Activated CD8-positive, alpha-beta memory T cell treated with anti-CD3 and anti-CD28 coated beads for 4 hours (primary cell): Measurements from ENCODE around the gene ZNF628.
"Not testable (repeated sequence)": the region's sequence is repeated elsewhere in the genome, so short reads cannot be mapped to it uniquely, and the experiment has no call there.

ENCODE experiments used
- DNase-seq, 2 donors: peaks; one replicate each; pipeline ENCODE4 v3.0.0-alpha.2; 2020; ENCODE audit warnings: low read depth in 2 of 2

Gene ZNF628

DNA sequence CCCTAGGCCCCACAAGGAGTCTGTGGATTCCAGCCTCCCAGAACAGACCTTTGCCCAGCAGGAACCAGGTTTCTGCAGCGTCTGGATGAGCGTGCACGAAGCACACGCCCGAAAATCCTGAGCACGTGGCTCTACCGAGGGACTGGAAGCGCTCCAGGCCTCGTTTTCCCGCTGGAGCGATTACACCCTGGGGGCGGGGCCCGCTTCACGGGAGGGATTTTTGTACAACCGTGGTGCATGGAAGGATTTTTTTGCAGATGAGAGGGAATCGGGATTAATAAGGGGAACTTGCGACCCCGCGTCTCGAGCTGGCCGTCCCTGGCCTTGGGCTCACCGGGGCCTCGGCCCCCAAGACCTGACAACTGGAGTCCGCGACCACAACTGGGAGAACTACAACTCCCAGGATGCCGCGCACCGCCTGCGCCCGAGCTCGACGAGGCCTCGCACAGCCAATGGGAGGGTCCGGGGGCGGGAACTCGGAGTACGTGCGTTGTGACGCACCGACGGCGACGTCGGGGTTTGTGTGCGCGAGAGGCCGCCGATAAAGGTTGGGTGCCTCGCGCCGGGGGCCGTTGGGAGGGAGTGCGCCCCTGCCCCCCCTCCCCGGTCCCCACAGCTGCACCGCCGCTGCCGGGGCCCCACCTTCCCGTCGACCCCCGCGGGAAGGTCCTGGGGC lies at the start of gene ZNF628:
Gene ZNF628 (plus strand): TSS at position 518 of the 676 bp plus-strand sequence. CDS start 3,294 bp downstream, outside the sequence.
- DNase-seq, result peak; percentile 96 to 97

DNA sequence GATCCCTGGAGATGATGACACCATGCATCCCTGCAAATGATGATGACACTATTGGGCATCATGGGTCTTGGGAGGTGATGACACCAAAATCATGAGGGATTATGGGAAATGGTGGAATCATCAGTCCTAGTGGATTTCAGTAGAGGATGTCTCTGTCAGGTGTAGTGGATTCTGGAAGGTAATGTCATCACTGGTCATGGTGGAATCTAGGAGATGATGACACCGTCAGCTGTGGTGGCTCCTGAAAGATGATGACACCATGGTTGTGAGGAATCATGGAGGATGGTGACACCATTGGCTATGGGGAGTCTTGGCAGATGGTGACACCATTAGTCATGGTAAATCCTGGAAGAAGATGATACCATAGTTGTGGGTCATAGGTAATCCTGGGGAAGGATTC lies 45.2 kb upstream of the ZNF628 start:
- no peak for DNase-seq

DNA sequence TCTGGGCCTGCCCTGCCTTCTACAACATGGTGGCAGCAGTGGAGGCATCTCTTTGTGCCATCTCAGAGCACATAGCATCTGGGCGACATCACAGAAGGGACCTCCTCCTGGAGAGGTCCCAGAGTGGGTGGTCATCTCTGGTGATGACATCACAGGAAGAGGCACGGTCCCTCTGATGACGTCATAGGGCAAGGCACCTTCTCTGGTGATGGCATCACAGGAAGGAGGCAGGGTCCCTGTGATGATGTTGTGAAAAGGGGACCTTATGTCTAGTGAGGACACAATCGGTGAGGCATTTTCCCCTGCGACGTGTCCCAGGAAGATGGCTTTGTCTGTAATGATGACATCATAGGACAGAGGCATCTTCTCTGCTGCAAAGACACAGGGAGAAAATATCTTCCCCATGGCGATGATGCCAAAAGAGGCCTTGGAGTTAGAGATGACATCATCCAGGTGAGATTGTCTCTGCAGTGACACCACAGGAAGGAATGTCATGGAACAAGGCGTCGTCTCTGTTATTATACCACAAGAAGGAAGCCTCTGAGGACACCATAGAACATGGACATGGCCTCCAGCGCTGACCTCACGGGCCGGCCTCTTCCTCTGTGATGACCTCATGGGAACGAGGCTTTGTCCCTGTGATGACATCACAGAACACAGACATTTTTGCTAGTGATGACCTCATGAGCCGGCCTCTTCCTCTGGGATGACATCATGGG lies 44.0 kb upstream of the ZNF628 start:
- DNase-seq, result no peak

DNA sequence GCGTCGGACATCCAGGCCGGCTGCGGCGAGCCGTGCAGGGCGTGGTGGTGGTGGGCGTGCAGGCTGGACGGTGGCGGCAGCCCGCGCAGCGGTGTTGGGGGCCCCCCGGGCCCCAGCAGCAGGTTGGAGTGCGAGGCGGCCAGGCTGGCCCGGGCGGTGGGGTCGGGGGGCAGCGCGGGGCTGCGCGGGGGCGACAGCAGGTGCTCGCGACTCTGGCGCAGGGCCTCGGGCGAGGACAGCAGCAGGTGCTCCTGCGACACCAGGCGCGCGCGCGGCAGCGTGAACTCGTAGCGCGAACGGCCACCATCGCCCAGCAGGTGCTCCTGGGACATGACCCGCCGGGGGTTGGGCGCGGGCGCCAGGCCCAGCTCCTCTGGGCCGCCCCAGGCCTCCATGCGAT lies 43.1 kb upstream of the ZNF628 start:
- DNase-seq, result no peak

DNA sequence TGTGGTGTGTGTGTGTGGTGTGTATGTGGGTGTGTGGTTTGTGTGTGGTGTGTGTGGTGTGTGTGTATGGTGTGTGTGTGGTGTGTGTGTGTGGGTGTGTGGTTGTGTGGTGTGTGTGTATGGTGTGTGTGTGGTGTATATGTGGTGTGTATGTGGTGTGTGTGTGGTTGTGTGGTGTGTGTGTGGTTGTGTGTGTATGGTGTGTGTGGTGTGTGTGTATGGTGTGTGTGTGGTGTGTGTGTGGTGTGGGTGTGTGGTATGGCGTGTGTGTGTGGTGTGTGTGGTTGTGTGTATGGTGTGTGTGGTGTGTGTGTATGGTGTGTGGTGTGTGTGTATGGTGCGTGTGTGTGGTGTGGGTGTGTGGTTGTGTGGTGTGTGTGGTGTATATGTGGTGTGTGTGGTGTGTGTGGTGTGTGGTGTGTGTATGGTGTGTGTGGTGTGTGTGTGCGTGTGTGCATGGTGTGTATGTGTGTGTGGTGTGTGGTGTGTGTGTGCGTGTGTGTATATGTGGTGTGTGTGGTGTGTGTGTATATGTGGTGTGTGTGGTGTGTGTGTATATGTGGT lies 42.0 kb upstream of the ZNF628 start:
- DNase-seq, result no peak

DNA sequence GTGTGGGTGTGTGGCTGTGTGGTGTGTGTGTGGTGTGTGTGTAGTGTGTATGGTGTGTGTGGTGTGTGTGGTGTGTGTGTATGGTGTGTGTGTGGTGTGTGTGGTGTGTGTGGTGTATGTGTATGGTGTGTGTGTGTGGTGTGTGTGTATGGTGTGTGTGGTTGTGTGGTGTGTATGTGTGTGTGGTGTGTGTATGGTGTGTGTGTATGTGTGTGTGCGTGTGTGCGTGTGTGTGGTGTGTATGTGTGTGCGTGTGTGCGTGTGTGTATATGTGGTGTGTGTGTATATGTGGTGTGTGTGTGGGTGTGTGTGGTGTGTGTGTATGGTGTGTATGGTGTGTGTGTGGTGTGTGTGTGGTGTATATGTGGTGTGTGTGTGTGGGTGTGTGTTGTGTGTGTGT lies 41.4 kb upstream of the ZNF628 start:
- no peak for DNase-seq

DNA sequence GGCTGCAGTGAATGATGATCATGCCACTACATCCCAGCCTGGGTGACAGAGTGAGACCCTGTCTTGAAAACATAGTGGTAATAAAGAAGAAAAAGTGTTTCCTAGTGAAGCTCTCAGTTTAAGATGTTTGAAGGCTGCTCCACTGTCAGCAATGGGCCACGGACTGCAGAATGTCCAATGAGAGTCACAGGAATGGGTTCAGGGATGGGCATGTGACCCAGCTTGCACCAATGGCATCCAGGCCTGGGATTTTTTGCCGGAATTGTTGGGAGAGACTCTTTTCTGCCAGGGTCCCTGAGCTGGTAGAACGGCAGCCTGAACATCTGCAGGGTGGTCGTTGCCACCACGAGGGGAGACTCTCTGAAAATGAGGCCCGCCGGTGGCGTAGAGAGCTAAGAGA lies 39.6 kb upstream of the ZNF628 start:
- no peak for DNase-seq

DNA sequence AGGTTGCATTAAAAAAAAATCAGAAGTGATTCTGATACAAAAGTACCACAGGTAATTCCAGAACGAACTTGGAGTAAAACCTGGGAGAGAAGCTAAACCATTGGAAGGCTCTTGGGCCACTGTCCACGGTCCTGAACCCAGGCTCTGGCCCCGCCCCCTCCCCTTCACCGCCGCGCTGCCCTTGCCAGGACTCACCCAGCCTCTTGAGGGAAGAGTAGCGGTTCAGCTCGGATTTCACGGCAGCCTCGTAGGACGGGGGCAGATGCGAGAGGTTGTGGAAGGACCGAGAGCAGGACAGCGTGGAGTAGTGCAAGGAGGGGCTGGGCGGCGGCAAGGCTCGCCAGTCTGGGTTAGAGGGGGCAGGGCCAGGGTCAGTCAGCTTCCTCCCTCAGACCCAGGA lies 39.0 kb upstream of the ZNF628 start:
- DNase-seq, result no peak

DNA sequence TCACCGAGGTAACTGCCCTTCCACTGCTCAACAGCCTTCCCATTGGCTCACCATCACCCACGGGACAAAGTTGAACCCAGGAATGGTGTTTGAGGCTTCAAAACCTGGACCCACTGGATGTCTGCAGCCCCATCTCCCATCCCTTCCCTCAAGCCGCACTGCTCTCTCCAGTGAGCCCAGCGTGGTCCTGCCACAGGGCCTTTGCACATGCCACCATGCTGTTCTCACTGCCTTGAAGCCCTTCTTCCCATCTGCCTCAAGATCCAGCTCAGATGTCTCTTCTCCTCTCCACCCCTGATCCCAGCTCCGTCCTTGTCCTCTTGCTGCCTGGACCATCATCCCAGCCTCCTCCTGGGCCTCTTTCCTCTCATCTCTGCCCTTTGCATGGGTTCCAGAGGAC lies 37.4 kb upstream of the ZNF628 start:
- no peak for DNase-seq

DNA sequence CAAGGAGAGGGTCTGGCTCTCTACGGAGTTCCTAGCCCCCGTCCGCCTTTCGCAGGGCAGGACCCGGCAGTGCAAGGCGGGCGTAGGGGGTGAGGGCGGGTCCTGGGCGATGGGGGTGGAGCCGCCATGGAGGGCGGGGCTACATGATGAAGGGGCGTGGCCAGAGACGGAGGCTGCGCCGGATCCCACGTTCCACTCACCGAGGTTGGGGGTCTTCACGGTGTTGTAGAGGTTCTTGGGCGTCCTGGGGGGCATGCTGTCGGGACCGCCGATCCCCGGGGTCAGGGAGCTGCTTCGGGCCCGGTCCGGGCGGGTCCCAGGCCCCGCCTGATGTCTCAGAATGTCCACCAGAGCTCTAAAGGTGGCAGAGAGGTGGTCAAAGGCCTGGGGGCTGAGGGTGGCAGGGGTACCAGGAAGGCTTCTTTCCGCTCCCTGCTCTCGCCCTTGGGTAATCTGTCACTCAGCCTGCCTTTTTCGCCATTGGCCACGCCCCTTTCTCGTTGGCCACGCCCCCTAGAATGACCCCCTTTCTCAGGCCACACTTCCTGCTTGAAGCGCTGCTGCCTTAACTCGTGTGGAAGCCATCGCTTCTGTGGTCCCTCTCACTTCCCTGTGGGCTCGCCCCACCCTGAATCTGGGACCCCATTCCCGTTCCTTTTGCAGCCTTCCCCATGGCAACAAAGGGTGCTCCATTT lies 35.9 kb upstream of the ZNF628 start:
- DNase-seq, result no peak

DNA sequence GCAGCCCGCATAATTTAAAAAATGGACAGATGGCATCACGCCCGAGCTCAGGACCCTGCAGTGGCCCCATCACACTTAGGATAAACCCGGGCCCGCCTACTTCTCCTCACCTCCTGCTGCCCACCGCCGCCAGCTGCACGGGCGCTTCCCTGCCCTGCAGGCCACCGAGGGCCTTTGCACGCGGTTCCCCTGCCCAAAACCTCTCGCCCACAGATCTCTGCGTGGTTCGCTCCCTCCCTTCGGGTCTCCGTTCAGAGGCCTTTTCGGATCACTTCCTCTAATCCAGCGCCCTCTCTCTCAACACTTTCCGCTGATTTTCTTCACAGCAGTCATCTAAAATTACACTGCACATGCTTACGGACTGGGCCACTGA lies 35.1 kb upstream of the ZNF628 start:
- no peak for DNase-seq

DNA sequence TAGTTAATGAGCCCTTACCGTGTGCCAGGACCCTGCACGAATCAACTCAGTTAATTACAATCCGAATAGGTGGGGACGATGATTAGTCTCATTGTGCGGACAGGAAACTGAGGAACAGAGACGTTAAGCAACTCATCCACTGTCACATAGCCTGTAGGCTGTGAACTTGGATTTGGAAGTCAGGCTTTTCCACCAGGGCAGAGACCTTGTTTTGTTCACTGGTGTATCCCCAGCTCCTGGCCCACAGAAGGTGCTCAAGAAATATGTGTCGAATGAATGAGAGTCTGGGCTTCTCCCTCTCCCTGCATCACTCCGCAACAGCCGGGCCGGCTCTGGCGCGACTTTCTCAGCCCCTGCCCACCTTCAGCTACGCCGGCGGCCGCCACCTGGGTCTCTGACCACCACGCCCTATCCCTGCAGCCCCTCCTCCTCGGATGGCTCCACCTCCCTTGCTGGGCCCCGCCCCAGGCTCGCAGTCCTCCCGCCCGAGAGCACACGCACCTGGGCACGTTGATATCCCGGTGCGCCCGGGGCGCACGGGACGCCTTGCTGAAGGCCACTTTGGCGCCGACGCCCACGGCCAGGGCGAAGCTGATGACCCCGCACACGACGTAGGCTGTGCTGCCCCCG lies 34.6 kb upstream of the ZNF628 start:
- no peak for DNase-seq

DNA sequence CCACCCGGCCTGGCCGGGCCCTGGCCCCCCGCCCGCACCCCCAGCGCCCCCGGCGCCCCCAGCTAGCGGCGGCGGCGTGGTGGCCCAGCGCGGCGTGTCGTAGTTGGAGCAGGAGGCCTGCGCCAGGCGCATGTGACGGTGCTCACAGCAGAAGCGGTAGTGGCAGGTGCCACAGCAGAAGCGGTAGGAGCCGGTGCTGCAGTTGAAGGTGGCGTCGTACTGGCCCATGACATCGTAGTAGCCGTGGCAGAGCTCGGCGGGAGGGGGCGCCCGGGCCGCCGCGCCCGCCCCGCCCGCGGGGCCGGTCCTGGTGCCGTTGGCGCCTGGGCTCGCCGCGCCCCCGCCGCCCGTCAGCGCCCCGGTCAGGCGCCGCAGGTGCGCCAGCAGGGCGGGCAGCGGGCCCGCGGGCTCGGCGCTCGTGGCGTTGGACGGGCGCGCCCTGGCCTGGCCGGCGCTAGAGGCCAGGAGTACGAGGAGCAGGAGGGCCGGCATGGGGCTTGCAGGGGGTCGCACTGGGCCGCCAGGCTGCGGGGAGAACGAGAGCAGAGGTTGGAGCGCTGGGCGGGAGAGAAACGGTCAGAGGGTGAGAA lies 34.0 kb upstream of the ZNF628 start:
- no peak for DNase-seq

DNA sequence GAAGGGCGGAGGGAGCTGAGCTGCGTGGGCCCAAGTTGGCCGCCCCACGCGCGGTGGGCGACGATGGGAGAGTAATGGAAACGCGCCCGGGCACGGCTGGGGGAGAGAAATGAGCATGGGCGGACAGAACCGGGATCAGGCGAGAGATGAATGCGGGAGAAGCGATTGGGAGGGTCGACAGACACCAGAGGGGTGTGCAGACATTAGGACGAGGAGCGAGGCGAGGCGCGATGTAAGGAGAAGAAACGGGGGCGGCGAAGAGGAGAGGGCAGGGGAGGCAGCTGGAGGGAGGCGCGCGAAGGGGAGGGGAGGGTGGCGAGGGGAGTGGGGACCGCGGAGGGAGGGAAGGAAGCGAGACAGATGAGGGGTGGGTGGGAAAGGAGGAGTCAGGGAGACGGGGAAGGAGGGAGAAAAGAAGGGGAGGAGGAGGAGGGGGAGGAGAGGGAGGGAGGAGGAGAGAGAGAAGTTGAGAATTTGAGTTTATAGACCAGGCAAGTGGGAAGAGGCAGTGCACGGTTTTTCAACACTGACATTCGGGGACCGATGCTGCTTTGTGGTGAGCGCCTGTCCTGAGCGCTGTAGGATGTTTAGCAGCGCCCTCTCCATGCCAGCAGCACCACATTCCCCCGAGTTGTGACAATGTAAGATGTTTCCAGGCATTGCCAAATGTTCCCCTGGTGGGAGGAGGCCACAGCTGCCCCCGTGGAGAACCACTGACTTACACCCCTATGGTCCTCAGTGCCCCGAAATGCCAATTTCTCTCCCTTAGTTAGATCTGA lies 33.2 kb upstream of the ZNF628 start, which contains the start of gene SHISA7:
Gene SHISA7 (minus strand): TSS at position 256 of the 779 bp plus-strand sequence. CDS start 437 bp downstream, outside the sequence.
- no peak for DNase-seq

DNA sequence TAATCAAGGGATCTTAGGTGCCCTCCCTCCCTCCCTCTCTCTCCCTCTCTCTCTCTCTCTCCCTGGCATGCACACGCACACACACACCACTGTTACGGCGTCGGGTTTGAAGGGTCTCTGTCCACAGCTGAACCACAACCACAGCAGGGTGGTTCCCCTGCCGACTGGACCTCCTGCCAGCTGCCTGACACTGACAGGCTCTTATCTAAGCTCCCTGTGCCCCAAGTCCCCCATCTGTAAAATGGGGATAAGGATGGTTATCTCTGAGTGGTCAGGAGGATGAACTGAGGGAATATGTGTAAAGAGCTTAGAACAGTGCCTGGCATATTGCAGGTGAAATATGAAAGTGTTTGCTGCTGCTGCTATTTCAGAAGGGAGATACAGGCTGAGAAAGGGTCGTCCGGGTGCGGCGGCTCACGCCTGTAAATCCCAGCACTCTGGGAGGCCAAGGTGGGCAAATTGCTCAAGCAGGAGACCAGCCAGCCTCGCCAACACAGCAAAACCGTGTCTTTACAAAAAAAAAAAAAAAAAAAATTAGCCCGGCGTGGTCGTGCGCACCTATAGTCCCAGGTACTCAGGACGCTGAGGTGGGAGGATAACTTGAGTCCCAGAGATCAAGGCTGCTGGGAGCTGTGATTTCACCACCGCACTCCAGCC lies 32.5 kb upstream of the ZNF628 start:
- DNase-seq, result no peak

DNA sequence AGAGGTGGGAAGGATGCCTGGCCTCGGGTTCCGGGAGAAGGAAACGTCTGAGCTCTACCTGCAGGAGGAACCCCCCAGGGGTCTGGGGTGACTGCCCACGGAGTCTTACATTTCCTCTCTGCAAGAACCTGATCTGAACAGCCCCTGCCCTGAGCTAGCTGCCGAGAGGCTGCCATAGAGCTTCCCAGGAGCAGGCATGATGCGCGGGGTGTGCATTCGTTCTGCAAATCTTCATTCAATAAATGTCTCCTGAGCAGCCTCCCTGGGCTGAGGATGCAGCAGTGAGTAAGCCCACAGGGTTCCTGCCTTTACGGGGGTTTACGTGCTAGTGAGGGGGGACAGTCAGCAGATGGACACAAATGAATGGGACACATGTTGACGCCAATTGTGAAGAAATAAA lies 31.8 kb upstream of the ZNF628 start:
- no peak for DNase-seq

DNA sequence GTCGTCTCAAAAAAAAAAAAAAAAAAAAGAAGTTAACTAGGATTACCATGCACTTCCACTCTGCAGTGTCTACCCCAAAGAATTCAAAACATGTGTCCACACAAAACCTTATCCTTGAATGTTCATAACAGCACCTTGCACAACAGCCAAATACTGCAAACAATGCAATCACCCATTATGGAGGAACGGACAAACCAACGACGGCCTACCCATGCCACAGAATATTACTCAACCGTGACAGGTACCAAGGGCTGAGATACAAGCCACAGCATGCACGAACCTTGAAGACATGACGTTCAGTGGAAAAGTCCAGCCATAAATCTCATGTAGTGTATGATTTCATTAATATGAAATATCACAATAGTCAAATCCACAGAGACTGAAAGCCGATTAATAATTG lies 30.4 kb upstream of the ZNF628 start:
- no peak for DNase-seq

DNA sequence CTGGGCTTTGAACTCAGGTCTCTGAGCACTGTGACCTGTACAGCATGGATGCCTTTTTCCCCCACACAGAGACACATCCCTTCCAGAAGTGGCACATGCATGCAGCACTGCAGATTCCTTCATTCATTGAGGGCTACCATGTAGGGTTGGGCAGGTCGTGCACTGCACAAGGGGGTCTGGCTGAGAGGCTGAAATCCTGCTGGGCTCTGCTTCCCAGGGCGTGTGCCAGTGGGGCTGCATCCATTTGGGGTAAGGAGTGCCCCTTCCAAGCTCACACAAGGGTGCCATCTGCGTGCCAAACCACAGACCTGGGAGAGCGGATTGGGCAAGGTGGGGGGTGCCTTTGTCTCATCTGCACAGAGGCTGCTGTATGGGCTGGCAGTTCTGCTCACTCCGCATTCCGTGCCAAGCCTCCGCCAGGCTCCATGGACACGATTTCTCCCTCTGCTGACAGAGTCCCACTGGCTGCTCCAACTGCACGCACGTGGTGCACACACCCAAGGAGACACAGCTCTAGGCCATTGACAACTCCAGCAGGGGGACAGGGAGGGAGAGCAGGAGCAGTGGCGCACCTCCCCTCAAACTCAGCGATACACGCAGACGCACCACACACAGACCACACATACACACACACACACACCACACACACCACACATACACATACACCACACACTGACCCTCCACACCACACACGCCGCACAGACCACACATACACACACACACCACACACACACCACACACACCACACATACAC lies 28.8 kb upstream of the ZNF628 start:
- DNase-seq, result no peak

DNA sequence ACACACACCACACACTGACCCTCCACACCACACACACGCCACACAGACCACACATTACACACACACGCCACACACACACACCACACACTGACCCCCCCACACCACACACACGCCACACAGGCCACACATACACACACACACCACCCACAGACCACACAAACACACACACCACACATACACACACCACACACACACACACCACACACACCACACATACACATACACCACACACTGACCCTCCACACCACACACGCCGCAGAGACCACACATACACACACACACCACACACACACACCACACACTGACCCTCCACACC lies 28.3 kb upstream of the ZNF628 start:
- DNase-seq, result not testable (repeated sequence)

DNA sequence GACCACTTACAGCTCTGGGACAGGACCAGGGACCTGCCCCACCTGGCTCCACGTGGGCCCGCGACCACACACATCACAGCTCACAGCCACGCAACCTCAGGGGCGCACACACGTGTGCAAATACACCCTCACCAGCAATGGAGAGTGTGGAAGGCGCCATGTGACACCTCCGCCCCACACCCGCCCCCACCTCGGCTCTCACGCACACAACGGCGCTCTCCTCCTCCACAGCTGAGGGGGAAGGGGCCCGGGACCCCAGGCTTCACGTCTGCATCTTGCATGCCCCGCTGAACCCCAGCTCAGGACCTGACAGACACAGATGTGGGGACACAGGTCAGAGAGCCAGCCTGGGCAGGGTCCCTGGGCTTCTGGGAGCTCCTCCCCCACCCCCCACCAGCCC lies 26.9 kb upstream of the ZNF628 start:
- no peak for DNase-seq
